K562 (cell line): ENCODE data around the gene POLR2L. TPM values are rescaled to one million over a fixed set of nuclear protein-coding genes. Genes with fewer than 3 reads are reported as not detected.

Experiments
- GTF2E2 ChIP-seq: fragments of 200-800 bp; sonication (Bioruptor generic); IDR thresholded peaks from 2 replicates; pipeline ENCODE4 v1.6.1; 2016; ENCODE audit warnings: missing genetic modification characterization, missing compliant biosample characterization
- MEF2A ChIP-seq: IDR thresholded peaks from 2 replicates; pipeline ENCODE4 v1.6.1; 2011; ENCODE audit warnings: low read depth, mild to moderate bottlenecking, low read length, moderate library complexity; ENCODE audit not compliant: control insufficient read depth
- POLR2G ChIP-seq: fragments of 200-400 bp; formaldehyde crosslinking; IDR thresholded peaks from 2 replicates; pipeline ENCODE4 v1.6.1; 2017; ENCODE audit warnings: low read depth, mild to moderate bottlenecking, antibody characterized with exemption, low read length, moderate library complexity
- TCF7L2 ChIP-seq: fragments of 150-350 bp; IDR thresholded peaks from 2 replicates; pipeline ENCODE4 v1.6.1; 2016; ENCODE audit warnings: low read depth, mild to moderate bottlenecking, low read length, moderate library complexity
- ZNF407 ChIP-seq: fragments of 450-650 bp; IDR thresholded peaks from 2 replicates; pipeline ENCODE4 v1.6.1; 2016; ENCODE audit warnings: low read depth
- polyA plus RNA-seq, 8 experiments: library from polyadenylated mRNA; depleted of rRNA in 4 of 8; stranded (reverse) in 5 of 8; unstranded in 3 of 8; fragments of >200 nt; fragmentation: Nextera tagmentation in 2 of 8; fragmentation: Illumina TruSeq in 1 of 8; extraction: Ambion mirVana in 2 of 8; extraction: Trizol in 1 of 8; gene quantifications; 2 replicates each; pipeline versions ENCODE4 v1.2.1 to v1.2.3, GENCODE V29; 2011 to 2014; ENCODE audit warnings: inconsistent platforms in 1 of 8, missing spikeins in 1 of 8
- total RNA-seq, 7 experiments: library from RNA; depleted of rRNA in 6 of 7; stranded (reverse); fragments of >200 nt in 6 of 7; fragmentation: Illumina TruSeq in 2 of 7; extraction: Trizol in 2 of 7; gene quantifications; 2 replicates each; pipeline versions ENCODE4 v1.2.1 to v1.2.3, GENCODE V29; 2011 to 2021; ENCODE audit warnings: low replicate concordance in 1 of 7
- TF ChIP-seq, protein P1 (sequence below): sonication (generic); formaldehyde crosslinking; IDR thresholded peaks from 2 replicates; pipeline ENCODE4 v1.8.1; 2023; ENCODE audit warnings: missing genetic modification reagents, mild to moderate bottlenecking, borderline replicate concordance

POLR2L gene
- total and polyA plus RNA-seq, 9 of the 15 experiments (the other 6 are each of a cell fraction or from before 2014, with no cell fraction given), result 38.3 to 688 (median 108) TPM

GRCh38 chr11:833114-833791, 9.1 kb downstream of the POLR2L start (continued):
- TF ChIP-seq GTF2E2 (tag) (no peak), MEF2A (no peak), TCF7L2 (no peak), ZNF407 (no peak), POLR2G (peak; percentile 83)
- TF ChIP-seq, protein P1, sequence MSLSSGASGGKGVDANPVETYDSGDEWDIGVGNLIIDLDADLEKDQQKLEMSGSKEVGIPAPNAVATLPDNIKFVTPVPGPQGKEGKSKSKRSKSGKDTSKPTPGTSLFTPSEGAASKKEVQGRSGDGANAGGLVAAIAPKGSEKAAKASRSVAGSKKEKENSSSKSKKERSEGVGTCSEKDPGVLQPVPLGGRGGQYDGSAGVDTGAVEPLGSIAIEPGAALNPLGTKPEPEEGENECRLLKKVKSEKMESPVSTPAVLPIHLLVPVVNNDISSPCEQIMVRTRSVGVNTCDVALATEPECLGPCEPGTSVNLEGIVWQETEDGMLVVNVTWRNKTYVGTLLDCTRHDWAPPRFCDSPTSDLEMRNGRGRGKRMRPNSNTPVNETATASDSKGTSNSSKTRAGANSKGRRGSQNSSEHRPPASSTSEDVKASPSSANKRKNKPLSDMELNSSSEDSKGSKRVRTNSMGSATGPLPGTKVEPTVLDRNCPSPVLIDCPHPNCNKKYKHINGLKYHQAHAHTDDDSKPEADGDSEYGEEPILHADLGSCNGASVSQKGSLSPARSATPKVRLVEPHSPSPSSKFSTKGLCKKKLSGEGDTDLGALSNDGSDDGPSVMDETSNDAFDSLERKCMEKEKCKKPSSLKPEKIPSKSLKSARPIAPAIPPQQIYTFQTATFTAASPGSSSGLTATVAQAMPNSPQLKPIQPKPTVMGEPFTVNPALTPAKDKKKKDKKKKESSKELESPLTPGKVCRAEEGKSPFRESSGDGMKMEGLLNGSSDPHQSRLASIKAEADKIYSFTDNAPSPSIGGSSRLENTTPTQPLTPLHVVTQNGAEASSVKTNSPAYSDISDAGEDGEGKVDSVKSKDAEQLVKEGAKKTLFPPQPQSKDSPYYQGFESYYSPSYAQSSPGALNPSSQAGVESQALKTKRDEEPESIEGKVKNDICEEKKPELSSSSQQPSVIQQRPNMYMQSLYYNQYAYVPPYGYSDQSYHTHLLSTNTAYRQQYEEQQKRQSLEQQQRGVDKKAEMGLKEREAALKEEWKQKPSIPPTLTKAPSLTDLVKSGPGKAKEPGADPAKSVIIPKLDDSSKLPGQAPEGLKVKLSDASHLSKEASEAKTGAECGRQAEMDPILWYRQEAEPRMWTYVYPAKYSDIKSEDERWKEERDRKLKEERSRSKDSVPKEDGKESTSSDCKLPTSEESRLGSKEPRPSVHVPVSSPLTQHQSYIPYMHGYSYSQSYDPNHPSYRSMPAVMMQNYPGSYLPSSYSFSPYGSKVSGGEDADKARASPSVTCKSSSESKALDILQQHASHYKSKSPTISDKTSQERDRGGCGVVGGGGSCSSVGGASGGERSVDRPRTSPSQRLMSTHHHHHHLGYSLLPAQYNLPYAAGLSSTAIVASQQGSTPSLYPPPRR (CRISPR knock-in tag), result no peak
